Measurements from ENCODE around the gene SHANK3.

DNA sequence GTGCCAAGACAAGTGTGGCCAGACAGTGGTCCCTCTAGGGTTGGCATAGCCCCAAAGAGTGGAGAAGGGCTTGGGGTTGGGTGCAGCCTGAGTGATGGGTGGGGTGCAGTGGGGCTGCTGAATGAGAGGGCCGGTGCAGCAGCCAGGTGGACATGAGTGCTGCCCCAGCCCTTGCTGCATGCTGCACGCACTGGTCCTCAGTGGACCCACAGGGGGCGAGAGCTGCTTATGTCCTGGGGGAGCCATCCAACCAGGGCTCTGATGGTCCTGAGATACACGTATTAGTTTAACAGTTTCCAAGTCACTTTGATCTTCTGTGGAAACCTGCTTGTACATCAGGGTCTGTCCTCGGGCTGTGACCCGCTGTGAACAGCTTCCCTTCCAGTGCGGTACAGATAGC is 41.5 kb downstream of the SHANK3 start:
- no peak for TF ChIP-seq BHLHE40 (IDR thresholded peaks at IDR 0.05; ENCODE audit: low read depth, low read length)
- TF ChIP-seq, protein P1, sequence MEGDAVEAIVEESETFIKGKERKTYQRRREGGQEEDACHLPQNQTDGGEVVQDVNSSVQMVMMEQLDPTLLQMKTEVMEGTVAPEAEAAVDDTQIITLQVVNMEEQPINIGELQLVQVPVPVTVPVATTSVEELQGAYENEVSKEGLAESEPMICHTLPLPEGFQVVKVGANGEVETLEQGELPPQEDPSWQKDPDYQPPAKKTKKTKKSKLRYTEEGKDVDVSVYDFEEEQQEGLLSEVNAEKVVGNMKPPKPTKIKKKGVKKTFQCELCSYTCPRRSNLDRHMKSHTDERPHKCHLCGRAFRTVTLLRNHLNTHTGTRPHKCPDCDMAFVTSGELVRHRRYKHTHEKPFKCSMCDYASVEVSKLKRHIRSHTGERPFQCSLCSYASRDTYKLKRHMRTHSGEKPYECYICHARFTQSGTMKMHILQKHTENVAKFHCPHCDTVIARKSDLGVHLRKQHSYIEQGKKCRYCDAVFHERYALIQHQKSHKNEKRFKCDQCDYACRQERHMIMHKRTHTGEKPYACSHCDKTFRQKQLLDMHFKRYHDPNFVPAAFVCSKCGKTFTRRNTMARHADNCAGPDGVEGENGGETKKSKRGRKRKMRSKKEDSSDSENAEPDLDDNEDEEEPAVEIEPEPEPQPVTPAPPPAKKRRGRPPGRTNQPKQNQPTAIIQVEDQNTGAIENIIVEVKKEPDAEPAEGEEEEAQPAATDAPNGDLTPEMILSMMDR (conservative IDR thresholded peaks at IDR 0.05; ENCODE audit: low read depth, low read length) = no peak
- TF ChIP-seq, protein P2, sequence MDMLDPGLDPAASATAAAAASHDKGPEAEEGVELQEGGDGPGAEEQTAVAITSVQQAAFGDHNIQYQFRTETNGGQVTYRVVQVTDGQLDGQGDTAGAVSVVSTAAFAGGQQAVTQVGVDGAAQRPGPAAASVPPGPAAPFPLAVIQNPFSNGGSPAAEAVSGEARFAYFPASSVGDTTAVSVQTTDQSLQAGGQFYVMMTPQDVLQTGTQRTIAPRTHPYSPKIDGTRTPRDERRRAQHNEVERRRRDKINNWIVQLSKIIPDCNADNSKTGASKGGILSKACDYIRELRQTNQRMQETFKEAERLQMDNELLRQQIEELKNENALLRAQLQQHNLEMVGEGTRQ (IDR thresholded peaks at IDR 0.05; ENCODE audit: low read depth, low read length) = no peak
- no peak for TF ChIP-seq CHD1 (IDR thresholded peaks at IDR 0.05; ENCODE audit: low read depth, low read length)
- no peak for TF ChIP-seq MXI1 (IDR thresholded peaks at IDR 0.05; ENCODE audit: borderline replicate concordance, low read depth, low read length)

All from IMR-90 (cell line).